Left colon (tissue), 2 donors: ENCODE data around the gene TBC1D22B. TPM values are rescaled to one million over a fixed set of nuclear protein-coding genes. Genes with fewer than 3 reads are reported as not detected.
"Not testable (repeated sequence)": the region's sequence is repeated elsewhere in the genome, so short reads cannot be mapped to it uniquely, and the experiment has no call there.

Source experiments
- ATAC-seq: fragments of 200-7000 bp; cut with Tn5 transposase; one replicate; pipeline ENCODE4 v1.9.1; 2020; ENCODE audit warnings: mild to moderate bottlenecking, moderate library complexity
- DNase-seq, 2 donors: peaks; one replicate each; pipeline ENCODE4 v3.0.0-alpha.2; 2020
- intact Hi-C, 2 donors: fragments of 100-400 bp; cut with DNase I in 1 of 2; cut with micrococcal nuclease in 1 of 2; formaldehyde crosslinking; loops; one replicate each; pipeline versions ENCODE4 v1.11.2 to v1.14.0; 2022; cut with DNase I, micrococcal nuclease
- total RNA-seq, 2 donors: library from RNA; stranded (reverse); fragmentation: NEBNext Ultra II Directional; extraction: Animal tissue kit (Norgen Biotek cat#: 25700); gene quantifications; one replicate each; pipeline ENCODE4 v1.2.1, GENCODE V29; 2021
- donor health status: DM: no; HTN: no; CAD: no.
- donor health status: DM: yes; HTN: yes; CAD: no.

The TBC1D22B gene
- total RNA-seq, 2 donors from 2014 or later, result 13.4 TPM

GRCh38 chr6:37287519-37288157 lies 30.1 kb downstream of the TBC1D22B start:
- DNase-seq (no peak), ATAC-seq (no peak)
- intact Hi-C loops, result no loop called here

GRCh38 chr6:37288247-37288646 lies 30.7 kb downstream of the TBC1D22B start:
- ATAC-seq, result no peak
- no peak for DNase-seq

DNA sequence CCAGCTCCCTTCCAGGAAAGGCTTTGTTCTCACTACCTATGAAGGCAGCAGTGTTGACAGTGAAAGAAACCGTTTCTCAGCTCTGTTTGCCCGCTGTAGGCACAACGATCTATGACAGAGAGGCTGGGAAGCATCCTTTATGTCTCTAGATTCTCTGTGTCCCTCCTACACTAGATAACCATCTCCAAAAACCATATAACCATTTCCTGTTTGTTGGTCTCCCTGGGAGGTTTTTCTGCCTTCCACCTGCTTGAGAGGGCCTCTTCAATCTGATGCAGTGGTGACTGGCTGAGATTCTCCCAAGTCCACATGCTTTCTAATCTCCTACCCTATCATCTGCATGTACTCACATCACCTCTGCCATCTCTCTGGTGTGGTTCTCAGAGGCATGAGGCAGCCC lies 32.4 kb downstream of the TBC1D22B start:
- intact Hi-C loops, result no loop called here
- ATAC-seq (no peak), DNase-seq (no peak)

More at GRCh38 chr6:37288247-37288646, 30.7 kb downstream of the TBC1D22B start:
- intact Hi-C loops, result no loop called here

DNA sequence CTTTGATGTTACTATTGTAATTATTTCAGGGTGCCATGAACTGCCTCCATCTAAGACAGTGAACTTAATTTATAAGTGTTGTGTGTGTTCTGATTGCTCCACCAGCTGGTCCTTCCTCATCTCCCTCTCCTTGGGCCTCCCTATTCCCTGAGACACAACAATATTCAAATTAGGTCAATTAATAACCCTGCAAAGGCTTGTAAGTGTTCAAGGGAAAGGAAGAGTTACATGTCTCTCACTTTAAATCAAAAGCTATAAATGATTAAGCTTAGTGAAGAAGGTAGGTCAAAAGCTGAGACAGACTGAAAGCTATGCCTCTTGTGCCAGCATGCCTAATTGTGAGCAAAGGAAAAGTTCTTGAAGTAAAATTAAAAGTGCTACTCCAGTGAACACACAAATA lies 35.9 kb downstream of the TBC1D22B start:
- no peak for DNase-seq
- intact Hi-C loops, result no loop called here
- no peak for ATAC-seq

GRCh38 chr6:37297637-37298036 lies 40.1 kb downstream of the TBC1D22B start:
- intact Hi-C loops, ATAC-seq, DNase-seq: not testable (repeated sequence)

DNA sequence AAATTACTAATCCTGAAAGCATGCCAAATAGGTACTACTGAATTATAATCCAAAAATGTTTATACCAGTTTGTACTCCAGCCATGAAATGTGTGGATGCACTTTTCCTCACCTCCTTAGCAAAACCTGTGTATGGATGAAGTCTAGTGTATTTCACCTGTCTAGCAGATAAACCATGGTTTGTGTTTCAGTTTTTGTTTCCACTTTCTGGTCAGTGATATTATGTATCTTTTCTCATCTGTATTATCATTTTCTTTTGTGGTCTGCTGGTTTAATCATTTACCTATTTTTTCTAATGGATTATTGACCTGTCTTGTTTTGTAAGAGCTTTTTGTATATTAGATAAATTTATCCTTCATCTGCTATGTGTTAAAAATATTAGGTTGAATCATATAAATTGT lies 41.4 kb downstream of the TBC1D22B start:
- intact Hi-C loops, result no loop called here
- no peak for ATAC-seq

DNA sequence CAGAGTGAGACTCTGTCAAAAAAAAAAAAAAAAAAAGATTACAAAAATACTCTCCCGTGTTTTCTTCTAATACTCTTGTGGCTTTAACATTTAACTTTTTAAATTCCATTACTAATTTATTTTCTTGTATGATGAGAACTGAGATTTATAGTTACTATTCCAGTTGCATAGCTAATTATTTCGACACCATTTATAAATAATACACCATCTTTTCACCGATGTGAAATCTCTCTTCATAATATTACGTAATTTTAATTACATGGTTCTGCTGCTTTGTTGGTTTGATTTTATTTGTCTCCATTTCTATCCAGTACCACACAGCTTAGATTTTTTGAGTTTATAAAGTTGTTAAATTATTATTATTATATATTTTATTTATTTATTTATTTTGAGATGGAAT lies 42.4 kb downstream of the TBC1D22B start:
- intact Hi-C loops, result no loop called here
- no peak for ATAC-seq

More for the DNA sequence above, 41.4 kb downstream of the TBC1D22B start:
- DNase-seq, result no peak

GRCh38 chr6:37302086-37302686 lies 44.6 kb downstream of the TBC1D22B start:
- DNase-seq, result no peak
- intact Hi-C loops, result no loop called here
- no peak for ATAC-seq

More for the DNA sequence above, 42.4 kb downstream of the TBC1D22B start:
- no peak for DNase-seq

- DNase-seq (no peak), ATAC-seq (no peak)
- intact Hi-C loops, result no loop called here
Measured at GRCh38 chr6:37303091-37303660, 45.6 kb downstream of the TBC1D22B start.

DNA sequence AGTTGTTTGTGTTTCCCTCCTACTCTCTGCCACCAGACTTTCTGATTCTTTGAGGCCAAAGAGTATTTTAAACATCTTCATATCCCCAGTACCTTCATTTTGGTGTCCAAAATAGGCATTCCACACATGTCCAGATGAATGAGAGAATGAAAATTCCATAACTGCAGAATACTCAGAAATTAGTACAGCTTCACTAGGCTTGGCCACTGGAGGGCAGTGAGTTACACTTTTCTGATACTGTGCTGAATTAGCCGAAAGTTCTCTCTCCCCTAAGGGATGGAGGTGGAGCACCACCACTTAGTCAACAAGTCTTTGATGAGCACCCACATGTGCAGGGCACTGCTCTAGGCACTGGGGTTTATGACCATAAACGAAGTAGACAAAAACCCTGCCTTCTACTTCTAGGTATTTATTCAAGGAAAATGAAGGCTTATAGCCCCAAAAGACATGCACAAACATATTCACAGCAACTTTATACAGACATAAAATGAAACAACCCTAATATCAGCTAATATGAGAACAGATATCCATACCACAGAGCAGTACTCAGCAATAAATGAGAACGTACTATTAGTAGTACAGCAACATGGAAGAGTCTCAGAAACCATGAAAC lies 46.4 kb downstream of the TBC1D22B start:
- peak; percentile 36 for ATAC-seq
- intact Hi-C loops, result no loop called here
- DNase-seq, result no peak

GRCh38 chr6:37304766-37305165 lies 47.2 kb downstream of the TBC1D22B start:
- ATAC-seq (no peak), DNase-seq (no peak)
- intact Hi-C loops, result no loop called here

- DNase-seq (no peak), ATAC-seq (no peak)
- intact Hi-C loops, result no loop called here
Measured at GRCh38 chr6:37305841-37306425, 48.4 kb downstream of the TBC1D22B start.

GRCh38 chr6:37306624-37307222 lies 49.2 kb downstream of the TBC1D22B start:
- no peak for ATAC-seq
- intact Hi-C loops, result no loop called here

GRCh38 chr6:37307484-37307883 lies 49.9 kb downstream of the TBC1D22B start:
- DNase-seq, ATAC-seq, intact Hi-C loops: not testable (repeated sequence)

More at GRCh38 chr6:37306624-37307222, 49.2 kb downstream of the TBC1D22B start:
- no peak for DNase-seq

DNA sequence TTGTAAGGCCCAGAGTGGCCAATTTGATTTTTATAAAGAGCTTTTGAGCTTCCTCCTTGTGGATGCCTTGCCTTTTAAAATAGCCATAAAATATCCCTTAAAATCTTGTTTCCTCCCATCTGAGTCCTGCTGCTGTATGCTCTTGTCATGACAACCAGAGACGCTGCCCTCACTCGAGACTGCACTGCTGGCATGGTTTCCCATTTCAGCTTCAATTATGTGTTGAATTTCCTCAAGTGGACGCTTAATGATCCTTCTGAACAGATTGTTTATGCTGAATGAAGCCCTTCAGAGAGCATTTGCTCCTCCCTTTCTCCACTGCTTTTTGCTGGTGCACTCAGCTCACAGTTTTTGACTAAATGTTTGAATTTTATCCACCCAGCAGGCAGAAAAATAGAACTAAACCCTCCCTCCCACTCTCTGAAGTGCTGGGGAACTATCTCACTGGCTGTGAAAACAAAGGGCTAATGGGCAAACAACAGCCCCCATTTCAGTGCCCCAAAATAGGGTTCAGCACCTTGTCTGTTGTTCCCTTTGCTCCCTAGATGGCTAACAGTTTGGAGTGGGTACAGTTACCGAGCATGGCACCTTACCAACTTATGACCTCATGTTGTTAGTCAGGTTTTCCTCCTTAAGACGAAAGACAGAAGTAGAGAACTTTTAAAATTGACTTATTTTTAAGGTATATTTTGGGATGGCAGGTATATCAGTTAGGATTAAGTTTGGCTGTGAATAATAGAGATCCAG lies 50.7 kb downstream of the TBC1D22B start:
- ATAC-seq (no peak), DNase-seq (no peak)
- intact Hi-C loops, result no loop called here

- intact Hi-C loops, result no loop called here
- ATAC-seq, result no peak
- no peak for DNase-seq
Measured at GRCh38 chr6:37309046-37309445, 51.5 kb downstream of the TBC1D22B start.

GRCh38 chr6:37309692-37310091 lies 52.1 kb downstream of the TBC1D22B start:
- intact Hi-C loops, result no loop called here
- ATAC-seq, result no peak
- no peak for DNase-seq

- ATAC-seq, result no peak
- intact Hi-C loops, result no loop called here
- no peak for DNase-seq
Measured at GRCh38 chr6:37310966-37311365, 53.4 kb downstream of the TBC1D22B start.
